Fibroblast of the aortic adventitia (primary cell): Measurements from ENCODE around the gene INF2. TPM values are rescaled to one million over a fixed set of nuclear protein-coding genes. Genes with fewer than 3 reads are reported as not detected.

Experiments
- DNase-seq: peaks from one replicate; pipeline ENCODE4 v3.0.0-alpha.2; 2010; ENCODE audit warnings: low read depth
- H3K4me3 ChIP-seq: 2 replicates; pipeline ENCODE4 v1.5.1; 2011; ENCODE audit warnings: low read depth, mild to moderate bottlenecking, control low read depth, low read length, moderate library complexity
- CTCF ChIP-seq: IDR thresholded peaks from 2 replicates; pipeline ENCODE4 v1.5.1; 2011; ENCODE audit warnings: mild to moderate bottlenecking, low read length, control low read depth, inconsistent platforms; ENCODE audit not compliant: insufficient read depth
- total RNA-seq: library from RNA; depleted of rRNA; stranded (reverse); fragments of >200 nt; gene quantifications from 2 replicates; pipeline ENCODE4 v1.2.3, GENCODE V29; 2012; ENCODE audit warnings: low replicate concordance

Gene INF2
- total RNA-seq, 1 donor: 64.0 TPM

GRCh38 chr14:104644091-104644635 is 45.3 kb upstream of the INF2 start:
- no peak for TF ChIP-seq CTCF
- DNase-seq: no peak
- H3K4me3 ChIP-seq: no peak overlapping the region

GRCh38 chr14:104644656-104645378 is 44.6 kb upstream of the INF2 start:
- TF ChIP-seq CTCF: no peak
- DNase-seq: no peak
- no peak overlapping the region for H3K4me3 ChIP-seq

GRCh38 chr14:104647467-104648043 is 41.9 kb upstream of the INF2 start:
- no peak for DNase-seq
- no peak overlapping the region for H3K4me3 ChIP-seq

GRCh38 chr14:104650057-104650980 is 39.1 kb upstream of the INF2 start:
- peak overlapping the region; percentile 66 for H3K4me3 ChIP-seq
- TF ChIP-seq CTCF: peak; percentile 99
- peak; percentile 52 for DNase-seq

More at GRCh38 chr14:104647467-104648043, 41.9 kb upstream of the INF2 start:
- no peak for TF ChIP-seq CTCF

DNA sequence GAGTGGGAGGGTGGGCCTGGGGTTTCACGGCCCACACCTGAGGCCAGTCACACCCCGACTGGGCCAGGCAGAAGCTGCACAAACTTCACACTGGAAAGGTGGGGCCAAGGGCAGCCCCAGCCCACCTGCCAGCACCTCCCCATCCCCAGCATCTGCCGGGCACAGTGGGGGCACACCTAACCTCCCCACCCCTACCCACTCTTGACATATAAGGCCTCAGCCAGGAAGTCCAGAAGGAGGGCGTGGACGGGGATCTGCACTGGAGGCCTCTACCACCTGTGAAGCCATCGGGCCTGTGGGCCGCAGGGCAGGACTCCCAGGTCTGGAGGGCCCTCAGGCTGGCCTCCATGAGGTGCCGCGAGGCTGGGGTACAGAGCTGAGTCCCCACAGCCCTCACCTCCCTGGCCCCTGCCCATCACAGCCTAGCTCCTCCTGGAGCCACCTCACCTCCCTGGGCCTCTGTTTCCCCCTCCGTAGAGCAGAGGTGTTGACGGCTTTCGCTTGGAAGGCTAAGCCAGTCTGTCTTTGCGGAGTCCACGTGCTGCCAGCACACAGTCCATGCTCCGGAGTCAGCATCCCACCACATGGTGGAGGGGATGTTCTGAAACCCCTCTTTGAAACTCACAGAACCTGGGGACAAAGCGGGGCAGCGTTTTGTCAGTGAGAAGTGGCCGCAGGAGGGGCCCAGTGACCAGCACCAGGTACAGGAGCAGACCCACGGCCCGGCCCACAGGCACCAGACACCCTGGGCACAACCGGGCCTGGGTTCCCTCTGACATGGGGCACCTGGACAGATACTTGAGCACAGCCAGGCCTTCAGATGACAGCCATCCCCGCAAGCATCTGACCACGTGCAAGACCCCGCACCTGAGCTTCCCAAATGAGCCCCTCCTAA is 38.2 kb upstream of the INF2 start:
- TF ChIP-seq CTCF: no peak

GRCh38 chr14:104651876-104652260 is 37.5 kb upstream of the INF2 start:
- no peak for DNase-seq
- TF ChIP-seq CTCF: no peak
- no peak overlapping the region for H3K4me3 ChIP-seq

More for the DNA sequence above, 38.2 kb upstream of the INF2 start:
- no peak overlapping the region for H3K4me3 ChIP-seq
- DNase-seq: no peak
